GM10266 (cell line): ENCODE measurements around the gene OST4.

Experiments
- DNase-seq: peaks from one replicate; pipeline ENCODE4 v3.0.0; 2012; ENCODE audit errors: extremely low spot score
- CTCF ChIP-seq: IDR thresholded peaks from 2 replicates; pipeline ENCODE4 v1.5.1; 2012; ENCODE audit warnings: mild to moderate bottlenecking, low read depth; ENCODE audit not compliant: control insufficient read depth, insufficient read depth; ENCODE audit errors: missing control alignments

Gene OST4

GRCh38 chr2:27024812-27025211 is 46.6 kb downstream of the OST4 start:
- no peak for DNase-seq
- no peak for TF ChIP-seq CTCF

GRCh38 chr2:27024188-27024587 is 47.3 kb downstream of the OST4 start:
- DNase-seq, result no peak
- no peak for TF ChIP-seq CTCF

GRCh38 chr2:27023740-27024139 is 47.7 kb downstream of the OST4 start:
- no peak for TF ChIP-seq CTCF
- no peak for DNase-seq

GRCh38 chr2:27021253-27022049 is 50.0 kb downstream of the OST4 start:
- no peak for DNase-seq
- TF ChIP-seq CTCF, result no peak
